Liver (tissue), 3 donors: ENCODE data around the gene TCAIM.

Source experiments
- ATF3 ChIP-seq: IDR thresholded peaks from 2 replicates; pipeline ENCODE4 v1.6.1; 2016; ENCODE audit warnings: antibody characterized with exemption
- CTCF ChIP-seq: fragments of 150-350 bp; IDR thresholded peaks from 2 replicates; pipeline ENCODE4 v1.5.1; 2017; ENCODE audit warnings: improper control_type of control experiment, low read depth, low read length; ENCODE audit not compliant: missing input control
- EGR1 ChIP-seq, 2 donors: IDR thresholded peaks; 2 replicates each; pipeline ENCODE4 v1.6.1; 2016 to 2018; ENCODE audit warnings: antibody characterized with exemption in 2 of 2, low read depth in 2 of 2
- FOXA1 ChIP-seq: IDR thresholded peaks from 2 replicates; pipeline ENCODE4 v1.6.1; 2016; ENCODE audit warnings: antibody characterized with exemption
- GABPA ChIP-seq, 2 donors: IDR thresholded peaks in 1 of 2; conservative IDR thresholded peaks in 1 of 2; 2 replicates each; pipeline ENCODE4 v1.6.1; 2016; ENCODE audit warnings: antibody characterized with exemption in 2 of 2, mild to moderate bottlenecking in 1 of 2, moderate library complexity in 1 of 2
- JUND ChIP-seq, 2 donors: IDR thresholded peaks; 2 replicates each; pipeline ENCODE4 v1.6.1; 2016; ENCODE audit warnings: antibody characterized with exemption in 2 of 2
- MAX ChIP-seq: IDR thresholded peaks from 2 replicates; pipeline ENCODE4 v1.6.1; 2016; ENCODE audit warnings: antibody characterized with exemption
- RAD21 ChIP-seq, 2 donors: IDR thresholded peaks; 2 replicates each; pipeline ENCODE4 v1.6.1; 2016; ENCODE audit warnings: antibody characterized with exemption in 2 of 2, mild to moderate bottlenecking in 2 of 2
- REST ChIP-seq: IDR thresholded peaks from 2 replicates; pipeline ENCODE4 v1.6.1; 2016; ENCODE audit warnings: antibody characterized with exemption, mild to moderate bottlenecking
- RXRA ChIP-seq, 2 donors: IDR thresholded peaks; 2 replicates each; pipeline ENCODE4 v1.6.1; 2017 to 2018; ENCODE audit warnings: antibody characterized with exemption in 2 of 2, mild to moderate bottlenecking in 1 of 2
- SP1 ChIP-seq: IDR thresholded peaks from 2 replicates; pipeline ENCODE4 v1.6.1; 2018; ENCODE audit warnings: antibody characterized with exemption, mild to moderate bottlenecking
- TAF1 ChIP-seq: conservative IDR thresholded peaks from 2 replicates; pipeline ENCODE4 v1.6.1; 2016; ENCODE audit warnings: antibody characterized with exemption, mild to moderate bottlenecking
- YY1 ChIP-seq: IDR thresholded peaks from 2 replicates; pipeline ENCODE4 v1.6.1; 2016; ENCODE audit warnings: antibody characterized with exemption, mild to moderate bottlenecking
- ZBTB33 ChIP-seq: IDR thresholded peaks from 2 replicates; pipeline ENCODE4 v1.6.1; 2016; ENCODE audit warnings: antibody characterized with exemption
- donor health status: healthy.
- donor health status: healthy.

- TF ChIP-seq JUND (IDR thresholded peaks at IDR 0.05) (no peak), CTCF (no peak), RAD21 (IDR thresholded peaks at IDR 0.05) (no peak), SP1 (no peak), ATF3 (no peak), GABPA (IDR thresholded peaks at IDR 0.05 in 1 of 2, conservative IDR thresholded peaks at IDR 0.05 in 1 of 2) (peak in 1 of 2 donors; percentile 17), ZBTB33 (peak; percentile 45), MAX (peak; percentile 26), YY1 (peak; percentile 78), REST (no peak), FOXA1 (peak; percentile 70), RXRA (IDR thresholded peaks at IDR 0.05) (peak in 1 of 2 donors; percentile 68), TAF1 (no peak), EGR1 (IDR thresholded peaks at IDR 0.05; ENCODE audit: low read depth in 2 of 2) (peak in 1 of 2 donors; percentile 16)
Observed at GRCh38 chr3:44321335-44321734, 17.2 kb upstream of the TCAIM start.
